ENCODE measurements around the gene ZNF543. TPM values are rescaled to one million over a fixed set of nuclear protein-coding genes. Genes with fewer than 3 reads are reported as not detected.

Gene ZNF543
- total and polyA plus RNA-seq, 9 donors, result 4.4 to 13.8 (median 5.8) TPM

DNA sequence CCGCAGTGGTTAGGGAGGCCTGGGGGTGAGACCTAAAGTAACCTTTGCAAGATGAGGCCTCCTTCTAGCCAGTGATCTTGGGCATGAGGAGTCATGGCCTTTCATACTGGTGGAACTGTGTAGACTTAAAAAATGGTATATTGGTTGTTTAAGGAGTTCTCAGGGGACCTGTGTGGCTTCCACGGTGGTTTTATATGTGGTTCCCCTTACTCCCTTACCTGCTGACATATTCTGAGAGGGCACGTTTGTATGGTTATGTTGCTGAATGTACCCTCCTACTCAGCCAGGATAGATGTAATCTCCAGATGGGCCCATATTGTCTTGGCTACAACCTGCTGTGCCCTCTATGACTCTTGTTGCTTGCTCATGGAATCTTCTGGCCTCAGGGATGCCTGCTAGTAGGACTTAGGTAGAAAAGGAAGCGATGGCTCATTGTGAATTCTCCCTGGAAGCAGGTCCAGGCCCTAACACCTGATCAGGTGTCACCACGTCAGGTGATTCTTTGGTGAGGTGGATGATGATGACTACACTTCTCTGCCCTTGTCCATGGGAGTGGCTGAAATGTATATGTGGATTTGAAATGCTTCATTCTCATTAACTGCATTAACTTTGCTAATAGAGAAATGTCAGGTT lies 38.1 kb upstream of the ZNF543 start:
- Histone ChIP-seq H3K27ac (ENCODE audit: low read length) (no peak overlapping the region), H3K4me1 (ENCODE audit: control insufficient read depth, insufficient read depth, low read length) (peaks cover 15% of the 10 kb centered on the region), H3K4me3 (ENCODE audit: low read length) (no peak overlapping the region), H3K27me3 (ENCODE audit: control insufficient read depth, insufficient read depth, low read length) (no peaks in the 10 kb centered on the region), H3K9me3 (replicated peaks; ENCODE audit: control insufficient read depth, low read depth, low read length) (no peaks in the 10 kb centered on the region), H3K36me3 (ENCODE audit: control insufficient read depth, insufficient read depth, low read length) (peaks cover 44% of the 10 kb centered on the region)
- DNase-seq, result no peak
- 67% methylated on average over 1 of the region's 5 CpGs for WGBS (ENCODE audit: insufficient coverage)

- 100% methylated on average over 1 of the region's 4 CpGs for WGBS (ENCODE audit: insufficient coverage)
- Histone ChIP-seq H3K4me1 (ENCODE audit: control insufficient read depth, insufficient read depth, low read length) (no peaks in the 10 kb centered on the region), H3K27me3 (ENCODE audit: control insufficient read depth, insufficient read depth, low read length) (no peaks in the 10 kb centered on the region), H3K36me3 (ENCODE audit: control insufficient read depth, insufficient read depth, low read length) (peaks cover 86% of the 10 kb centered on the region), H3K9me3 (replicated peaks; ENCODE audit: control insufficient read depth, low read depth, low read length) (peaks cover 26% of the 10 kb centered on the region), H3K4me3 (ENCODE audit: low read length) (no peak overlapping the region), H3K27ac (ENCODE audit: low read length) (no peak overlapping the region)
- no peak for DNase-seq
These were observed 31.9 kb upstream of the ZNF543 start for GRCh38 chr19:57288373-57288772.

GRCh38 chr19:57290970-57291369 lies 29.3 kb upstream of the ZNF543 start:
- Histone ChIP-seq H3K4me3 (ENCODE audit: low read length) (no peak overlapping the region), H3K36me3 (ENCODE audit: control insufficient read depth, insufficient read depth, low read length) (peaks cover 71% of the 10 kb centered on the region), H3K9me3 (replicated peaks; ENCODE audit: control insufficient read depth, low read depth, low read length) (peaks cover 36% of the 10 kb centered on the region), H3K27ac (ENCODE audit: low read length) (no peak overlapping the region), H3K27me3 (ENCODE audit: control insufficient read depth, insufficient read depth, low read length) (no peaks in the 10 kb centered on the region), H3K4me1 (ENCODE audit: control insufficient read depth, insufficient read depth, low read length) (no peaks in the 10 kb centered on the region)
- 94% methylated on average over 8 of the region's 11 CpGs for WGBS (ENCODE audit: insufficient coverage)
- DNase-seq, result no peak

DNA sequence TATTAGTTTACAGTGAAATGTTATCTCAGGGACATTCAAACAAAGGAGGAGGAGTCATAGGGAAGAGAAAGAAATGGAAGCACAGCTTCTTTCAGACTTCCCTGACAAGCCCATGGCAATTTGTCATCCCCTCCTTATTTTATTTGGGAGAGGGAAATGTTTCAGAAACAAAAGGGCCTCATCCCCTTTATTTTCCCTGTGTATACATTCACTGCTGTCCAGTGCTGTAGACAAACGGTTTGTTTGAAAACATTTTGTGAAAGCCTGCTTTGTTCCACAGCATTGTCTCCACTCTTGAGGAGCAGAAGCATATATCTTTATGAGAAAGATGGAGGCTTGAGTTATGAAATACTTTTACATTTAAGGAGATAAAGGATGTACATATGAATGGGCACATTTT lies 27.7 kb upstream of the ZNF543 start:
- H3K36me3 ChIP-seq (ENCODE audit: control insufficient read depth, insufficient read depth, low read length), result peaks cover 57% of the 10 kb centered on the region
- WGBS (ENCODE audit: insufficient coverage), result no CpG with 5 or more reads among the region's 1 CpG
- no peaks in the 10 kb centered on the region for H3K4me1 ChIP-seq (ENCODE audit: control insufficient read depth, insufficient read depth, low read length)
- no peaks in the 10 kb centered on the region for H3K27me3 ChIP-seq (ENCODE audit: control insufficient read depth, insufficient read depth, low read length)
- H3K4me3 ChIP-seq (ENCODE audit: low read length), result no peak overlapping the region
- H3K27ac ChIP-seq (ENCODE audit: low read length), result no peak overlapping the region
- H3K9me3 ChIP-seq (replicated peaks; ENCODE audit: control insufficient read depth, low read depth, low read length), result peaks cover 34% of the 10 kb centered on the region
- DNase-seq, result no peak

- H3K4me3 ChIP-seq (ENCODE audit: low read length), result no peak overlapping the region
- H3K9me3 ChIP-seq (replicated peaks; ENCODE audit: control insufficient read depth, low read depth, low read length), result peaks cover 34% of the 10 kb centered on the region
- WGBS (ENCODE audit: insufficient coverage), result no CpG with 5 or more reads among the region's 1 CpG
- no peak overlapping the region for H3K27ac ChIP-seq (ENCODE audit: low read length)
- DNase-seq, result no peak
- H3K36me3 ChIP-seq (ENCODE audit: control insufficient read depth, insufficient read depth, low read length), result peaks cover 45% of the 10 kb centered on the region
- no peaks in the 10 kb centered on the region for H3K27me3 ChIP-seq (ENCODE audit: control insufficient read depth, insufficient read depth, low read length)
- no peaks in the 10 kb centered on the region for H3K4me1 ChIP-seq (ENCODE audit: control insufficient read depth, insufficient read depth, low read length)
These were observed 26.6 kb upstream of the ZNF543 start for GRCh38 chr19:57293719-57294118.

- no peaks in the 10 kb centered on the region for H3K9me3 ChIP-seq (replicated peaks; ENCODE audit: control insufficient read depth, low read depth, low read length)
- peaks cover 19% of the 10 kb centered on the region for H3K36me3 ChIP-seq (ENCODE audit: control insufficient read depth, insufficient read depth, low read length)
- H3K4me1 ChIP-seq (ENCODE audit: control insufficient read depth, insufficient read depth, low read length), result no peaks in the 10 kb centered on the region
- no peaks in the 10 kb centered on the region for H3K27me3 ChIP-seq (ENCODE audit: control insufficient read depth, insufficient read depth, low read length)
- WGBS (ENCODE audit: insufficient coverage), result 60% methylated on average over 1 of the region's 1 CpG
- H3K27ac ChIP-seq (ENCODE audit: low read length), result no peak overlapping the region
- H3K4me3 ChIP-seq (ENCODE audit: low read length), result no peak overlapping the region
- no peak for DNase-seq
These were observed 18.2 kb upstream of the ZNF543 start for GRCh38 chr19:57302020-57302465.

DNA sequence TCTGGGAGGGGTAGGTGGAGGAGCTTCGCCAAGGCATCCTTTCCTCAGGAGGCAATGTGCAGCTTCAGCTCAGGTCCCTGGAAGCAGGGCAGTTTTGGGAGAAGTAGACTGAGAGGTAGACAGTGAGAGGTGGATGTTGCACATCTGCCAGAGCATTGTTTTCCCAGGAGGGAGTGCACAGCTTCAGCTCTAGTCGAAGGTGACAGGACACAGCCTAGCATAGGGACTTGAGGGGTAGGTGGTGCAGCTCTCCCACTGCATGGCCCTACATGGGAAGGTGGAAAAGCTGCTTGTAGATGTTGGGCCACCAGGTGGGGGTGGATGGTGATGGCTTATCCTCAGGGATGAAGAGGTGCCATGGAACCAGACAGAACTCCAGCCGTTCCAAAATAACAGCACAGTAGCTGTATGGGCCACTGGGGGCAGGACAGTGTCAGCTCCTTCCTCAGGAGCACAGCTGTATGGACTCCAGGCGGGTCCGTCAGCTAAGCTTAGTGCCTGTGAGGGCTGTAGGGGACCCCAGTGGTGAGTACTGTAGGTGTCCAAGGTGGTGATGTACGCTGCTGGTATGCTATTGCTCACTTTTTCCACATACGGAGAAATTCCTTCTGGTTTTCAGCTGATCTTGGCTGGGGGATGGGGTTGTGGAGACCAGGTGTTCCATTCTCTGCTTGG lies 17.4 kb upstream of the ZNF543 start:
- Histone ChIP-seq H3K27me3 (ENCODE audit: control insufficient read depth, insufficient read depth, low read length) (no peaks in the 10 kb centered on the region), H3K36me3 (ENCODE audit: control insufficient read depth, insufficient read depth, low read length) (peaks cover 19% of the 10 kb centered on the region), H3K27ac (ENCODE audit: low read length) (no peak overlapping the region), H3K4me1 (ENCODE audit: control insufficient read depth, insufficient read depth, low read length) (no peaks in the 10 kb centered on the region), H3K9me3 (replicated peaks; ENCODE audit: control insufficient read depth, low read depth, low read length) (no peaks in the 10 kb centered on the region), H3K4me3 (ENCODE audit: low read length) (no peak overlapping the region)
- 86% methylated on average over 4 of the region's 7 CpGs for WGBS (ENCODE audit: insufficient coverage)
- DNase-seq, result no peak

DNA sequence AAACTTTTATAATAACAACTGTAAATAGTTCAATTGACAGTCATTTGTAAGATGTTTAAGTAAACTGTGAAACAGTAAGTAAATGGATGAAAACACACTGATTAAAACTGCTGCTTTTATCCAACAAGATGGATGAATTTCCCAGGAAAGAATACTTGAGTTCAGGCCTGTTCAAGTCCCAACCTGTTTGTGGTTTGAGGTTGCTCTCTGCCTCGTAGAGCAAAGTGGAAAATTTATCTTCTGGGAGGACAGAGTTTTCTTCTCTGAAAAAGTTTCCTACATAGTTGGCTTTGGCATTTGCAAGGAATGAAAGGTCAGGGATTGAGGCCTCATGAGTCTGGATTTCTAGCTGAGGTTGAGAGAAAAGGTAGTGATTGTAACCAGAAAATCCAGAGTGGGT lies 15.2 kb upstream of the ZNF543 start:
- Histone ChIP-seq H3K9me3 (replicated peaks; ENCODE audit: control insufficient read depth, low read depth, low read length) (no peaks in the 10 kb centered on the region), H3K4me3 (ENCODE audit: low read length) (no peak overlapping the region), H3K36me3 (ENCODE audit: control insufficient read depth, insufficient read depth, low read length) (peaks cover 19% of the 10 kb centered on the region), H3K4me1 (ENCODE audit: control insufficient read depth, insufficient read depth, low read length) (no peaks in the 10 kb centered on the region), H3K27me3 (ENCODE audit: control insufficient read depth, insufficient read depth, low read length) (no peaks in the 10 kb centered on the region), H3K27ac (ENCODE audit: low read length) (no peak overlapping the region)
- no CpG with 5 or more reads among the region's 1 CpG for WGBS (ENCODE audit: insufficient coverage)
- DNase-seq, result no peak

GRCh38 chr19:57308514-57308913 lies 11.8 kb upstream of the ZNF543 start:
- Histone ChIP-seq H3K27me3 (ENCODE audit: control insufficient read depth, insufficient read depth, low read length) (peaks cover 2% of the 10 kb centered on the region), H3K27ac (ENCODE audit: low read length) (no peak overlapping the region), H3K4me1 (ENCODE audit: control insufficient read depth, insufficient read depth, low read length) (no peaks in the 10 kb centered on the region), H3K36me3 (ENCODE audit: control insufficient read depth, insufficient read depth, low read length) (no peaks in the 10 kb centered on the region), H3K9me3 (replicated peaks; ENCODE audit: control insufficient read depth, low read depth, low read length) (no peaks in the 10 kb centered on the region), H3K4me3 (ENCODE audit: low read length) (no peak overlapping the region)
- no peak for DNase-seq

GRCh38 chr19:57310792-57311191 lies 9.5 kb upstream of the ZNF543 start:
- Histone ChIP-seq H3K27me3 (ENCODE audit: control insufficient read depth, insufficient read depth, low read length) (peaks cover 2% of the 10 kb centered on the region), H3K36me3 (ENCODE audit: control insufficient read depth, insufficient read depth, low read length) (no peaks in the 10 kb centered on the region), H3K4me1 (ENCODE audit: control insufficient read depth, insufficient read depth, low read length) (no peaks in the 10 kb centered on the region), H3K4me3 (ENCODE audit: low read length) (no peak overlapping the region), H3K27ac (ENCODE audit: low read length) (no peak overlapping the region), H3K9me3 (replicated peaks; ENCODE audit: control insufficient read depth, low read depth, low read length) (no peaks in the 10 kb centered on the region)
- WGBS (ENCODE audit: insufficient coverage), result 80% methylated on average over 2 of the region's 2 CpGs
- DNase-seq, result no peak

Measured in muscle of leg (tissue), 11 donors.